Eye (tissue), 1 donor: ENCODE data around the gene HSPA4.
A peak's percentile ranks its signal among the peaks of the same experiment; 100 is the strongest.
"Not testable (repeated sequence)": the region's sequence is repeated elsewhere in the genome, so short reads cannot be mapped to it uniquely, and the experiment has no call there.

ENCODE experiments used
- DNase-seq: peaks from one replicate; pipeline ENCODE4 v3.0.0-alpha.2; 2015

The HSPA4 gene

DNA sequence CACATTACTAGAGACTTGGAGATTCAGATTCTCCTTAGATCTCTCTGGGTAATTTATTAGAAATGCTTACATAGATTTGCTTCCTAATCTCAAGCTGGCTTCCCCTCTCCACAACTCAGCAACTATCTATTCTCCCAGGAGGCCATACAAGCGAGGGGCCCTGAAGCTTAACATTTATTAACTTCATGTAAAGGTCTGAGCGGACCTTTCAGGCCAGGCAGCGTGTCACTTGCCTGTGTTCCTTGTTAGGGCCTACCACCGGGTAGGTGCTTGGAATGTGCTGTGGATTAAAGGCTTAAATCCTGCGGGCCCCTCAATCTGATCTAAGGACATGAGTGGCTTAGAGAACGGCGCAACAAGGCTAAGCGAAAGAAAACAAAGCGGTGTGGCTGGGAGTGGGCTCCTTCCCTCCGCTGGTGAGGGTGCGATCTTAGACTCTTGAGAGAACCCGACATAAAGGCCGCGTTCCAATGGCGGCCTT lies 712 bp upstream of the HSPA4 start:
- DNase-seq: no peak

DNA sequence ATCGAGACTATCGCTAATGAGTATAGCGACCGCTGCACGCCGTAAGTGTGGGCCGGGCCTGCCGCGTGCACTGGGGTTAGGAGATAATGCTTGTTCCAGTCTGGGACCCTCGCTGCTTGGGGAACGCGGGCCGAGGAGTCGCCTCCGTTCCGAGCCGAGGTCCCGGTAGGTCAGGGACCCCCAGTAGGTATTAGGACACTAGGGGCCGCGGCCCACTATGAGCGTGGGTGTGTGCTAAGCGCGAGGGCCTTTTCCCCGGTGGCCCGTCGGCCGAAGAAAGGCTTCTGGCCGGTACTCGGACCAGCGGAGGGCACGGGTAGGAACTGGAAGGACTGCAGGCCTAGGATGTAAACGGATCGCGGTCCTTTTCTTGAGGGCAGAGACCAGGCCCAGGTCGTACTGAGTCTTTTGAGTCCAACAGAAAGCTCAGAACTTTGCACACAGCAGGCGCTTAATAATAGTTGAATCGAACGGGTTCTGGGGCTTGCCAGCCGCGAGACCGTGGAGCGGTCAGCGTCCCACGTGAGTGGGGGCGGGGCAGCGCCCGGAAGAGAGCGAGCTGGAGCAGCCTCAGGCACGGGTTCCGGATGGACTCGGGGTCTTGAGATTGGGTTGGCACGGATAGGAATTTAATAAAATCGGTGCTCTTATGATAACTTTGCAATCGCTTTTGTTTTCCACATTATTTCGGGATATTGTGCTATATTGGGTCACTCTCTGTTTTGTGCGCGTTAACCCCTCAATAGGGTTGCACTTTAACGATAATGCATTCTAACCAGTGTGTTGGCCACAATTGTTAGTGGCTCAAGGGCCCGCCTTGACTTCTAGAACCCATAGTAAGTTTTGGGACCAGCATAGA lies 733 bp downstream of the HSPA4 start:
- DNase-seq: peak; percentile 79

DNA sequence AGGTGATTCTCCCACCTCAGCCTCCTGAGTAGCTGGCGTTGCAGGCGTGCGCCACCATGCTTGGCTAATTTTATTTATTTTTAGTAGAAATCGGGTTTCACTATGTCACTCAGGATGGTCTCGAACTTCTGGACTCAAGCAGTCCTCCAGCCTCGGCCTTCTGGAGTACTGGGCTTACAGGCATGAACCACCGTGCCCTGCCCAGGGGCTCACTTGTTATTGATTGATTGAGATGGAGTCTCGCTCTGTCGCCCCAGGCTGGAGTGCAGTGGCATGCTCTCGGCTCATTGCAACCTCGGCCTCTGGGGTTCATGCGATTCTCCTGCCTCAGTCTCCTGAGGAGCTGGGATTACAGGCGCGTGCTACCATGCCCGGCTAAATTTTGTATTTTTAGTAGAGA lies 1.6 kb downstream of the HSPA4 start:
- no peak for DNase-seq

DNA sequence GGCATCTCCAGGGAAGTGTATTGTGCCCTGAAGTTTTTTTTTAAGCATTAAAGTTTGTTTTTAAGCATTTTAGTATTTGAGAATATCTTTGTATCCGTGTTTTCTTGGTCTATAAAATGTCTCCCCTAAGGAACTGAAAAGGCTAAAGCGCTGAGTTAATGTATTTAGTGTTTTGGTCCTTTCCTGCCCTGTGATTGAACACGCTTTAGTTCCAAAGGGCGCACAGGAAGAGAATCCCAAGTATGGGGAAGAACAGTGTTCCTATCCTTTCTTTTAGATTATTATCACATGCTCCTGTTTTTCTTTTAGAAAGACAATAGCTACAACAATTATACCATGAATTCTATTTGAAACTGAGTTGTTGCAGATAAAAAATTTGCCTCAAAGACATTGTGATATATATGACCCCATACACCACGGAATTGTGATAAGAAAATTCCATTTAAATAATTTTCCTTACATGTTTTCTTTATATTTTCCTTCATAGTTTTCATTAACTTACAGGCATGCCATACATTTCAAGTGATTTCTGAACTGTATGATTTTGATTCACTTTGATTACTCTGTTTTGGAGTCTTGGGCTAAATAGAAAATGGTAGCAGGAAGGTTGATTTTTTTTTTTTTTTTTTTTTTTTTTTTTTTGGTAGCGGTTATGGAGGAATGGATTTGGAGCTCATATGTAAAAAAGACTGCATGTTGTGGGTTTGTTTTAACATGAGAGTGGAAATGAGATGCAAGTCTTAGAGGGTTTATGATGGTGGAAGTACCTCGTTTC lies 3.1 kb downstream of the HSPA4 start:
- no peak for DNase-seq

DNA sequence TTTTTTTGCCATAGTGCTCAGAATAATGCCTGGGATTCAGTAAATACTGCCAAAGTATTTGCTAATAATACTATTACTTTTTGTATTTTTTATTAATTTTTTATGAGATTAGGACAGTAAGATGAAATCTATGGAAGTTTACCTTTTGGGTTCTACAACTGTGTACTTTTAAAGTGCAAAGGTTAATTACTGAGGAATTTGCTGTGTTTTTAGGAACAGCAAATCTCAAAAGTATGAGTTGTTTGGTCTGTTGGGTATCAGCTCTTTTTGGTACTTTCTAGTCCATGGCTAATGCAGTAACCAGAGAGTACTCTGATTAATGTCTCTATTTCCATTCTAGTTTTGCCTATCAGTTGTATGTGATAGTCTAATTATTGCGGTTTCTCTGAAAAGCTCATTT lies 5.1 kb downstream of the HSPA4 start:
- DNase-seq: no peak

DNA sequence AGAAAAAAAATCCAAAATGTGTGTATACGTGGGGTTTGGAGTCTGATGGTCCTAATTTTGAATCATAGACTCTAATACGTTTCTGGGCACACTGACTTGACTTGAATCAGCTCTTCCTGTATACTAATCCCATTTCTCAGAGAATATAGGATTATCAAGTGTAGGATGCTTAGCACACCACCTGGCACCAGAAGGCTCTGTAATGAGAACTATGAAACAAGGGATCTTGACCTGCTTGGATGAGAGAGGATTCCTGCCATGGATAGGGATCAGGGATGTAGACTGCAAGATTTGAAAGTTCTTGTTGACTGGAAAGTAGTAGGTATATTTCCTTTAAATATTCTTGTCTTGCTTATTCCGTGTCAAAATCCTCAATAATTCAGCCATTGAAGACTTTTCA lies 7.8 kb downstream of the HSPA4 start:
- no peak for DNase-seq

DNA sequence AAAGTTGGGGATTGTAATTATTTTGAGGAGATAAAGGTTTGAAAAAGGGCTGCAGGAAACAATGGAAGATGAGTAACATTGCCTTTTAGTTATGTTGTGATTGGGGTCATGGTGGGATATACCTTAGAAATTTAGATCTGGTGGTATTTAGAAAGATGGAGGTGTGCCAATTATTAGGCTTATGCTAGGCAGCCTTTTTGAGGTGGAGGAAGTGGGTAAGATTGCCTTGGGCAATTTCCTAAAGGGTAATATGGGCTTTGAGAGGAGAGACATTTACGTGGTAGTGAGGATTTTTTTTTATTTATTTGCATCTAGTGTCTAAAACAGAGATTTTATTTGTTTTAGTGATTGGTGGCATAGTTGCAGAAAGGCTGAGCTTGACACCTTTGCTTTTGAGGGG lies 10.5 kb downstream of the HSPA4 start:
- no peak for DNase-seq

DNA sequence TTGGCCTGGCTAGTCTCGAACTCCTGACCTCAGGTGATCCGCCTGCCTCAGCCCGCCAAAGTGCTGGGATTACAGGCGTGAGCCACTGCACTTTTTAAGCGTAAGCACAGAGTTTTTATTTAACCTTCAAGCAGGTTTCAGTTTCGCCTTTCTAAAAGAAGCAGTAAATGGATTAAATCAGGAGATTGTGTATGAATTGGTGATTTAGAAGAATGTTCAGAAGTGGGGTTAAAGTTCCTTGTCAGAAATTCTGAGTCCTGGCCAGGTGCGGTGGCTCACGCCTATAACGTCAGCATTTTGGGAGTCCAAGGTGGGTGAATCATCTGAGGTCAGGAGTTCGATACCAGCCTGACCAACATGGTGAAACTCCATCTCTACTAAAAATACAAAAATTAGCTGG lies 12.2 kb downstream of the HSPA4 start:
- DNase-seq: no peak

DNA sequence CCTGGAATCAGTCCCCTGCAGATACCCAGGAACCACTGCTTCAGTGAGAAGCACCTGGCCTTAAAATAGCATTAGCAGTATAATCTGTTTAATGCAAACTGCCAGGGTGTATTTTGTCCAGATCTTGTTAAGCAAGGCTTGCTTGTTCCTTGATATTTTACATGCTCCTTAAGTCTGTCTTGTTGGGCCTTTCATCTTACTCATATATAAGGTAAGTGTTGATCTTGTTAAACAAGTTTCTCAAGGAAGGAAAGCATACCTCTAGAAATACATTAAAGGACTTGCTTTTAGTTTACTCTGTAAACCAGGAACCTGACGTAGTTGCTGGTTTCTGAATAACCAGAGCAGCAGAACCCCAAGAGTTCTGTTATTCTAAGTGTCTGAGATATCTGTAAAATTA lies 13.7 kb downstream of the HSPA4 start:
- no peak for DNase-seq

DNA sequence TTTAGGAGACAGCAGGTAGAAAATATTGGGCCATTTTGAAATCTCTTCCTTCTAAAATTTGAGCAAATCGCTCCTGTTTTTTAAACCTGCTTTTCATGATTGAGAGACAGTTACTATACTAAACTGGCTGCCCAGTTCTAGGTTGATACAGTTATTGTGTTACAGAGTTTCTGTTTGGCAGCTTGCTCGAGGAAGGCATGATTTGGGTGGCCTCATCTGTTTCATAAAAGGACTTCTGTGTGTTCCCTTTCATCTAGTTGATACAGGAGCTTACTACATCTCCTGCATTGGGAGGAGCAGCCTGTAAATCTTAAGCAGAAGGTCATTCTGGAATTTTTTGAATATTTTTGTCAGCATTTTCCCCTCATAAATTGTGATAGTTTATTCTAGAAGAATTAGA lies 14.2 kb downstream of the HSPA4 start:
- no peak for DNase-seq

DNA sequence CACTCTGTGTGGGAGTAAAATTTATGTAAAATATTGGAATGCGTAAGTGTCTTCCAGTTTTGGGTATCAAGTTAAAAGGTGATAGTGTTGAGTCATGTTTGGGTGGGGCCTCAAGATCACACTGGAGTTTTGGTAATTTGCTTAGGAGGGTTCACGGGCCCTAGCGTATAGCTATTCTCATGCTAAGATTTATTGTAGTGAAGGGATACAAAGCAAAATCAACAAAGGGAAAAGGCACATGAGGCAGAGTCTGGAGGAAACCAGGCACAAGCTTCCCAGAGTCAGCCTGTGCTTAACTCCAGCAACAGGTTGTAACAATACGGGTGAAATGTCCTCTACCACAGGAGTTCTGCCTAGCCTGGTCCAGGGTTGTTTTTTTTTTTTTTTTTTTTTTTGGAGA lies 20.2 kb downstream of the HSPA4 start:
- DNase-seq: no peak

DNA sequence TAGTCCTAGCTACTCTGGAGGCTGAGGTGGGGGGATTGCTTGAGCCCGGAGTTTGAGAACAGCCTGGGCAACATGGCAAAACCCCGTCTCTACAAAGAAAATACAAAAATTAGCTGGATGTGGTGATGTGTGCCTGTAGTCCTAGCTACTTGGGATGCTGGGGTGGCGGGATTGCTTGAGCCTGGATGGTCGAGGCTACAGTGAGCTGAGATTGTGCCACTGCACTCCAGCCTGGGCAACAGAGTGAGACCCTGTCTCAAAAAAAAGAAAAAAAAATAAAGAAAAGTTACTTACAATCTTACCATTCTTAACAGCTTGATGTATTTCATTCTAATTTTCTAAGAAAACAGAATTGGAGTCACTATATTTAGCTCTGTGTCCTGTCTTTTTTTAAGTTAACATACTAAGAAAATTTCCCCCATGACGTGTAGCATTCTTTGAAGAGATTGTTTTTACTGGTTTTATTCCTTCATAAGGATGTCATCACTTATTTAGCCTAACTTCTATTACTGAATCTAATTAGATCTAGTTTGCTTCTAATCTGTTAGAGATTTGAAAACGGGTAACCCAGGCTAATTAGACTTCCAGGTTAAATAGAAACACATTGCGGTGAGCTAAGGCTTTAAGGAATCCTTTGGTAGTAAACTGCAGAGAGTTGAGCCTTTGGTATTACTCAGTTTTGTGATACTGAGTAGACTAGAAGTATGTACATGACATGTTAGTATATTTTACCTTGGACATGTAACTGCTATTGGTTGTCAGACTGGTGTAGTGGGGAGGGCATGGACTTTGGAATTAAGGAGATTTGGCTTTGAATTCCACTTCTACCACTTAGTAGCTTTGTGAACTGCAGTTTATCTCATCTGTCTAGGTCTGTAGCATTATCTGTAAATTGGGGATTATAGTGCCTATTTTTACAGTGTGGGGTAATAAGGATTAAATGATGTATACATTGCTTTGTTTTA lies 24.0 kb downstream of the HSPA4 start:
- DNase-seq: no peak

DNA sequence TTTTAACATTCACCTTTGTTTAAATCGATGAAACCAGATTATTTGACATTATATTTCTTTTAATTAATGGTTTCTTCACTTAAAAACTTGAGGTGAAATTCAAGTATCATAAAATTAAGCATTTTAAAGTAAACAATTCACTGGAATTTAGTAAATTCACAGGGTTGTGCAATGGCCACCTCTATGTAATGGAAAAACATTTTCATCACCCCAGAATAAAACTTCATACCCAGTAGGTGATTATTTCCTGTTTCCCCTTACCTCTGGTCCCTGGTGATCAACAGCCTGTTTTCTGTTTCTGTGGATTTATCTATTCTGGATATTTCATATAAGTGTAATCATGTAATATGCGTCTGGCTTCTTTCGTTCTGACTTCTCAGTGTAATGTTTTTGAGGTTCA lies 27.2 kb downstream of the HSPA4 start:
- no peak for DNase-seq

DNA sequence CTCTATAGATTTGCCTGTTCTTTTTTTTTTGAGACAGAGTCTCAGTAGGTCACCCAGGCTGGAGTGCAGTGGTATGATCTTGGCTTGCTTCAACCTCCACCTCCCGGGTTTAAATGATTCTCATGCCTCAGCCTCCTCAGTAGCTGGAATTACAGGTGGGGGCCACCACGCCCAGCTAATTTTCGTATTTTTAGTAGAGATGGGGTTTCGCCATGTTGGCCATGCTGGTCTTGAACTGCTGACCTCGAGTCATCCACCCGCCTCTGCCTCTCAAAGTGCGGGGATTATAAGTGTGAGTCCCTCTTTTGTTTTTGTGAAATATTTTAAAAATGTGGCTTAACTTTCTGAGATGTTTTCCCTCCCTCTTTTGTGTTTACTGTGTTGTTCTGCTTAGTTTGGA lies 29.2 kb downstream of the HSPA4 start:
- DNase-seq: no peak

DNA sequence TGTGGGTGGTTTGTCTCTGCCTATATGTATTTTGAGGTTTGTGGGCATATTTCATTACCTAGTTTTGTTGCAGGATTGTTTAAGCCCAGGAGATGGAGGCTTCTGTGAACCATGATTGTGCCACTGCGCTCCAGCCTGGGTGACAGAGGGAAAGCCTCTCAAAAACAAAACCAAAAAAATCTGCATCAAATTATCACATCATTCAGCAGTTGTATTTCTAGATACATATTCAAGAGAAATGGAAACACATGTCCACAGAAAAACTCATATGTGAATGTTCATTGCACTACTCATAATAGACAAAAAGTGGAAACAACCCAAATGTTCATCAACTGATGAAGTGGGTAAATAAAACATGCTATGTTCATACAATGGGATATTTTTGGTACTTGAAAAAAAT lies 29.9 kb downstream of the HSPA4 start:
- DNase-seq: peak; percentile 8

DNA sequence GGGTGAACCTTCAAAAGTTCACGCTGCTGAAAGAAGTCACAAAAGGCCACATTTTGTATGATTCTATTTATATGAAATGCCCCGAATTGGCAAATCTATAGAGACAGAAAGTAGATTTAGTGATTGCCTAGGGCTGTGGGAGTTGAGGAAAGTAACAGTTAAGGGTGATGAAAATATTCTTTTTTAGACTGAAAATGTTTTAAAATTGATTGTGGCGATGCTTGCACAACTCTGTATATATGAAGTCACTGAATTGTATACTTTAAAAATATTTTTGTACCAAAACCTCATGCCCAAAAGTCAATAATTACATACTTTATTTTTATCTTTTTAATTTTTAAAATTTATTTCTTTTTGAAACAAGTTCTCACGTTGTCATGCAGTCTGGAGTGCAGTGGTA lies 30.3 kb downstream of the HSPA4 start:
- no peak for DNase-seq

DNA sequence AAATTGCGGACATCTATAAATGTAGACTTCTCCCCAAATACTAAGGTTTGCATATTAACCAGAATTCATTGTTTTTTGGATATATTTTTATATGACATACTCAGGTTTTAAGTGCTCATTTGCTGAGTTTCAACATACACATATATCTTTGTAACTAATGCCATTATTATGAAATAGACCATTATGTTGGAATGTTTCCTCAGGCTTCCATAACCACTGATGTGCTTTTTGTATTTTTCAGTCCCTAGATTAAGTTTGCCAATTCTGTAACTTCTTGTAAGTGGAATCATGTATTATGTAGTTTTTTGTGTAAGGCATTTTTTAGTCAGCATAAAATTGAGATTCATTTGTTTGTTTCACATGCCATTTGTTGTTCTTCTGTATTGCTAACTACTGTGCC lies 32.1 kb downstream of the HSPA4 start:
- DNase-seq: no peak

DNA sequence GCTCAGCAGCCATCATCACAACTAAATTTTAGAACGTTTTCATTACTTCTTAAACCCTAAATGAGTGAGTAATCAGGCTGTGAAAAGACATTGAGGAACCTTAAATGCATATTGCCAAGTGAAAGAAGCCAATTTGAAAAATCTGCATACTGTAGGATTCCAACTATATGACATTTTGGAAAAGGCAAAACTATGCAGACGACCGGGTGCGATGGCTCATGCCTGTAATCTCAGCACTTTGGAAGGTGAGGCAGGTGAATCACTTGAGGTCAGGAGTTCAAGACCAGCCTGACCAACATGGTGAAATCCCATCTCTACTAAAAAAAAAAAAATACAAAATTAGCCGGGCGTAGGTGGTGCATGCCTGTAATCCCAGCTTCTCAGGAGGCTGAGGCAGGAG lies 33.4 kb downstream of the HSPA4 start:
- not testable (repeated sequence) for DNase-seq

DNA sequence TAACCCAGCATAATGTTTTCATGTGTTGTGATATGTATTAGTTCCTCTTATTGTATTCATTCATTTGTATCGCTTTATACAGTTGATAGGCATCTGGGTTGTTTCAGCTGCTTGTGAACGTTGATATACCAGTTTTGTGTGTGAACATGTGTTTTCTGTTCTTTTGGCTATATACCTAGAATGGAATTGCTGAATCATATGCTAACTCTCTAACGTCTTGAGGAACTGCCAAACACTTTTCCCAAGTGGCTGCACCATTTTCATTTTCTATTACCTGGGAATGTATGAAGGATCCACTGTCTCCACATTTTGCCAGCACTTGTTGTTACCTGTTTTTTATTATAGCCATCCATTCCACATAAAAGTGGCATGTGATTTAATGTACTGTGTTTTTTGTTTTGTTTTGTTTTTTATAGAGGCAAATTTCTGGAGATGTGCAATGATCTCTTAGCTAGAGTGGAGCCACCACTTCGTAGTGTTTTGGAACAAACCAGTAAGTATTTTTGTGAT lies 34.6 kb downstream of the HSPA4 start:
- DNase-seq: no peak

DNA sequence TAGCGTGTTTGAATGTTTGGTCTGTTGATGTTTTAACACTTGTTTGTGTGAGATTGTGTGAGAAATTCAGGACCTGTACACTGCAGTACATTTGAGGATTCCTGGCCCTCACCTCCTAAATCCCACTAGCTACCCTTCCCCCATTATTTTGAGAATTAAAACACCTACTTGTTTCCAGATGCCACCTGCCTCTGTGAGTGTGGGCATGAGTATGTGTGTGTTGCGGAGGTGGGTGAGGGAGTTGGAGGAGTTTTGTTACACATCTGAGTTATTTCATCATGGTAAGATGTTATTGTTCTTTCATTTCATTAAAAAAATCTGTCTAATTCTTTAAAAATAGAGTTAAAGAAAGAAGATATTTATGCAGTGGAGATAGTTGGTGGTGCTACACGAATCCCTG lies 36.3 kb downstream of the HSPA4 start:
- no peak for DNase-seq

DNA sequence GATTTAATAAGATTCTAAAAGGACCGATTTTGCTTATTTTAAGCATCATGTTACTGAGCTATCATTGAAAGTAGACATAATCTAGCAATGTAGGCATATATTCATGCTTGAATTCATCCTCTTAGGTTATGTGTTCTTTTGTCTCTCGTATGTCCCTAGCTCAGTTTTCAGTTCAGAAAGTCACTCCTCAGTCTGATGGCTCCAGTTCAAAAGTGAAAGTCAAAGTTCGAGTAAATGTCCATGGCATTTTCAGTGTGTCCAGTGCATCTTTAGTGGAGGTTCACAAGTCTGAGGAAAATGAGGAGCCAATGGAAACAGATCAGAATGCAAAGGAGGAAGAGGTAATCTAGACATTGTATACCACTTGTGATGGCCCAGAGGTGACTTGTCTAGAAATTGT lies 39.2 kb downstream of the HSPA4 start:
- DNase-seq: no peak

DNA sequence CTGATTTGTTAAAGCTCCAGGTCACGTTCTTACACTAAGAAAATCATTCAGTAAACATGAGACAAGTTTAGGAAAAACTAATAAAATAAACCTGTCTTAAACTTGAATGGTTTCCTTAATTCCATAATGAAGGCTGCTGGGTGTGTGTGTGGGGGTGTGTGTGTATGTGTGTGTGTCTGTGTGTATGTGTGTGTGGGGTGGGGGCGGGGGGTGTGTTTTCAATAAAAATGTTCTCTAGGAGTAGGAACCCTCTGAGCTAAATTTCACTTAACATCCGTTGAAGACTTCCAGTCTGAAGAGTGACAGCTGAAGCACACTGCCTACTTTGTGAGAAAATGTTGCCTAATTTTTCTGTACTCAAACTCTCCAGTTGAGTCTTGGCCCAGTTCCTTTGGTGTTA lies 54.5 kb downstream of the HSPA4 start:
- no peak for DNase-seq
